Pons (tissue), 1 donor: ENCODE measurements around the gene NRSN2.
"Not testable (repeated sequence)": the region's sequence is repeated elsewhere in the genome, so short reads cannot be mapped to it uniquely, and the experiment has no call there.

Experiments
- DNase-seq: peaks from one replicate; pipeline ENCODE4 v3.0.0-alpha.2; 2016; ENCODE audit warnings: low spot score

Gene NRSN2

DNA sequence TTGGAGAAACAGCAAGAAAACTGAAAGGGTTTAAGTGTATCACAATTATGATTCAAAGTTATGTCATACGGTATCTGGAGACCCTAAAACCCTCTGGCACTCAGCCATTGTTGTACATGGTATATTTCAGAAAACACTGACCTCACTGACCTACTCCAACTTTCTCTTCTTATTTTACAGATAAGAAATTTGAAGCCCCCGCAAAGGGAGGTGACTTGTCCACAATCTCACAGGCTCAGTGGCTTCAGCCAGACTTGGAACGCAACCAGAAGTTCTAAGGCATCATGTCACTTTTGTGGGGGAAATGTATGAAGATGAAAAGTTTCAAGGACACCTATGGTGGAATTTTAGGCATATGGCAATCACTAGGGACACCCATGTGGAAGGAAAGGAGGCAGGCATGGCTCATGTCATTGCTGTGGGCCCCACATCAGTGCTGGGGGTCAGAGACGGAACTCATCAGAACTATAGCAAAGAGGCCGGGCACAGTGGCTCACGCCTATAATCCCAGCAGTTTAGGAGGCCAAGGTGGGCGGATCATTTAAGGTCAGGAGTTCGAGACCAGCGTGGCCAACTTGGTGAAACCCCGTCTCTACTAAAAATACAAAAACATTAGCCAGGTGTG lies 28.5 kb downstream of the NRSN2 start:
- DNase-seq: no peak

GRCh38 chr20:376089-376488 lies 29.2 kb downstream of the NRSN2 start:
- DNase-seq: no peak

- no peak for DNase-seq
Observed at GRCh38 chr20:376750-377149, 29.8 kb downstream of the NRSN2 start.

GRCh38 chr20:377578-377977 lies 30.7 kb downstream of the NRSN2 start:
- not testable (repeated sequence) for DNase-seq

DNA sequence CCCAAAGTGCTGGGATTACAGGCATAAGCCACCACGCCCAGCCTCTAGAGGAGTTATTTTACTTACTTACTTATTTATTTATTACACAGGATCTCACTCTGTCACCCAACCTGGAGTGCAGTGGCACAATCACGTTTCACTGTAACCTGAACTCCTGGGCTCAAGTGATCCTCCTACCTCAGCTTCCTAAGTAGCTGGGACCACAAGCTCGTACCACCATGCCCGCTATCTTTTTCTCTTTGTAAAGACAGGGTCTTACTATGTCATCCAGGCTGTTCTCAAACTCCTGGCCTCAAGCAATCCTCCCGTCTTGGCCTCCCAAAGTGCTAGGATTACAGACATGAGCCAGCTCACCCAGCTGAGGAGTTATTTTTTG lies 32.0 kb downstream of the NRSN2 start:
- DNase-seq: no peak

GRCh38 chr20:380763-381580 lies 34.1 kb downstream of the NRSN2 start:
- DNase-seq: no peak

DNA sequence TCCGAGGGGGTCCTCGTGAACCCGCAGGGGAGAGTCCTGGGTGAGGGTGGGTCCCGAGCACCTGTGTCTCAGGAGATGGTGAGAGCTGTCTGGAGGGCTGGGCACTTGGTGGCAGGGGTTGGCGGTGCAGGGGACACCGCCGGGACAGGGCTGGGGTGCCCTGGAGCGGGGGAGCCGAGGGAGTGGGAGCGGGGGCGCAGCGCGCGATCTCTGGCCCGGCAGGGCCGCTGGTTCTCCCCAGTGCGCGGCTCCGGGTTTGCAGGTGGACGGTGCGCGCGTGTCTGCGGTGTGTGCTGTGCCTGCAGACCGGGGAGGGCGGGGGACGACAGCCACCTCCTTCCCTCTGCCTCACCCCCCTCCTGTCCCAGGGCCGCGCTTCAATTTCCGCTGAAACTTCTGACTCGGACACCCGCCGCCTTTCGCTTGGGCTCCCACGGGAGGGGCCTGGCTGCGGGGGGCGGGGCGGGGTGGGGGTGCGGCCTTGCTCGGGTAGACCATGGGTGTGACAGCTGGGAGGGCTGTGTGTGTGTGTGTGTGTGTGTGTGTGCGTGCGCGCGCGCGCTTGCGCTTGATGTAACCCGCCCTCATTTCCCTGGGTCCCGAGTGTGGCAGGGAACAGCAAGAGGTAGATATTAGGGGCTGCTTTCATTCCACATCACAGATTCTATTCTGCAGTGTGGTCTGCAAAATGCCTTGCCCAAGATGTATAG lies 34.8 kb downstream of the NRSN2 start:
- DNase-seq: no peak

DNA sequence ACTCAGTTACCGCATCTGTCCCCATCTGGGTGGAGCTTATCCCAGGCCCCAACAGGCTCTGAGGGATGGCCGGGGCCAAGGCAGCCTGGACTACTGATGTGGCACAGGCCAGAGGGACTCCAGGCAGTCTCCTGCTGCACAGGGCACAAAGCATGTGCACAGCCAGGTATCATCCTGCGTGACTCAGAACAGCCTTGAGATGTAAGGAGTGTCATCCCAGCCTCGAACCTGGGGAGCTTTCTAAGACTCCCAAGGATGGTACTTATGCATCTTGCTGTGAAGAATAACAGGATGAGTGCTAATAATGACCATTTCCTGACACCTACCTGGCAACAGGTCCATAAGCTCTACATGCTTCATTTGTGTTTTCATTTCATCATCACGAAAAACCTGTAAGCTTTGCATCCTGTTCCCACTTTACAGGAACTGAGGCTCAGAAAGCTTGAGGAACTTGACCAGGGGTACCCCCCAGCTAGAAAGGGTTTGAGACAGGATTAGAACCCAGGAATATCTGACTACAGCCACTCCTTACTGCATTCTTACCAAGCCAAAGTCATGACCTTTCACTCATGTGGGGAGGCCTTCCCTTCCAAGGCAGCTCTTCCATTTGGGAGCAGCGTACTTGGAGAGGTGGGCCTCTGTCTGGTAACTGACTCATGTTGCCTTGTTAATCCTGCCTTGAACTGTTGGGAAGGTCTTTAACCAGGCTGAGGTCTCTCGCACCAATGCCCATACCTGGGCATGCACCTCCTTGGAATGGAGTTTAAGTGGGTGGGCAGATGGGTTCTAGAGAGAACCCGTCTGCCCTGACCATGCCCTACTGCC lies 35.6 kb downstream of the NRSN2 start:
- DNase-seq: no peak

DNA sequence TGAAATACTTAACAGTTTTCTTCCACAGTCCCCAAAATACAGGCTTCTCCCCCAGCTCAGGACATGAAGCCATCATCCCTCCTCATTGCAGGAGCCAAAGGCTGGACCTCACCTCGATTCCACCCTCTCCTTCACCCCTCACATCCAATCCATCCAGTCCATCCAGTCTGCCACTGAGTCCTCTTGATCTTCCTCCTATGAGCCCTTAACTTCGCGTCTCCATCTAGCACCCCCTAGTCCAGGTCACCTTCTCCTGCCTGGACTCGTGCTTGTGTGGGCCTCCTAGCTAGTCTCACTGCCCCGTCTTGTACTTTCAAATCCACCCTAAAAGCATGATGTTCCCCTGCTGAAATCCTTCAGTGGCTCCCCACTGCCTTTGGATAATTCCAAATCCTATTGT lies 37.0 kb downstream of the NRSN2 start:
- DNase-seq: no peak

DNA sequence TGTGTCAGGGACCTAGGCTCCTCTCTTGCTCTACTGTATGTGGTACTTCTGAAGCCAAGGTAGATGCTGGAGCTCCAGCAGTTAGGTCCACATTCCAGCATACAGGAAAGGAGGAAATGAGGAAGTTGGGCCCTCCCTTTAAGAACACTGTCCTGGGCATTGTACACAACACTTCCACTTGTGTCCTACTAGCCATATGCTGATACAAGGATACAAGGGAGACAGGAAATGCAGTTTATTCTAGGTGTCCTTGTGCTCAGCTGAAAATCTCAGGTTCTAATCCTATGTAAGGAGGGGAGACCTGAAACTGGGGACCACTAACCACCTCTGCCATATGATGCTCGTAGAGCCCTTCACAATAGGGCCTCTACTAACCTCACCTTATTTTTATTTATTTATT lies 37.8 kb downstream of the NRSN2 start:
- no peak for DNase-seq

DNA sequence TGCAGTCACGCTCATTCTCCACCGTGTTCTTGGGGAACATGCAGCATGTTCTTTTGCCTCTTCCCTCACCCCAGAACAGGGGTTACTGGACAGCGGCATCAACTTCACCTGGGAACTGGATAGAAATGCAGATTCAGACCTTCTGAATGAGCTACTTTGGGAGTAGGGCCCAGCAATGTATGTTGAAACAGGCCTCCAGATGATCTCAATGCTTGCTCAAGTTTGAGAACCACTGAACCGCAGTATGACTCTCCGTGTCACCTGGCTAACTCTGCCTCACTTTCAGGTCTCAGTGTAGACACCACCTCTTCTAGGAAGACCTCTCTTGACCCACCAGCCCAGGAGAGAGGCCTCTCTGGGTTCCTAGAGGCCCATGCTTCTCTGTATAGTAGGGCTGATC lies 38.5 kb downstream of the NRSN2 start:
- DNase-seq: no peak

GRCh38 chr20:386634-387033 lies 39.7 kb downstream of the NRSN2 start:
- DNase-seq: not testable (repeated sequence)

GRCh38 chr20:387520-387919 lies 40.6 kb downstream of the NRSN2 start:
- DNase-seq: no peak

GRCh38 chr20:388034-388994 lies 41.4 kb downstream of the NRSN2 start:
- no peak for DNase-seq

- no peak for DNase-seq
Observed at GRCh38 chr20:389220-389619, 42.3 kb downstream of the NRSN2 start.

DNA sequence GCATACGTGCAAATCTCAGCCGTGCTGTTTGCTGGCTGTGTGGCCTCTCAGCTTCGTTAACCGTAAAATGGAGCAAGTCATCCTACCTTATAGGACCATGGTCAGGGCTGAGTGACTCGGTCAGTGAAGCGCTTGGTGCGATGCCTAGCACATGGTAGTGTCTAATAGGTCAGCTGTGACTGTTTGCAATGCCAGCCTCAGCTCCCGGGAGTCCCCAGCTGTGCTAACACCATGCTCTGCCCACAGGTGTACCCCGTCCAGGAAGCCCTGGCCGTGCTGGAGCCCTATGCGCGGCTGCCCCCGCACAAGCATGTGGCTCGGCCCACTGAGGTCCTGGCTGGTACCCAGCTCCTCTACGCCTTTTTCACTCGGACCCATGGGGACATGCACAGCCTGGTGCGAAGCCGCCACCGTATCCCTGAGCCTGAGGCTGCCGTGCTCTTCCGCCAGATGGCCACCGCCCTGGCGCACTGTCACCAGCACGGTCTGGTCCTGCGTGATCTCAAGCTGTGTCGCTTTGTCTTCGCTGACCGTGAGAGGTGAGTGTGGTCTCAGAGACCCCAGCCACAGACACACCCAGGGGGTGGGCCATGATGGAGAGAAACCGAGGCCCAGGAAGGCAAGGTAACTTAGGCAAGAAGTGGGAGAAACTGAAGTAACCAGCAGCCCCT lies 44.3 kb downstream of the NRSN2 start:
- no peak for DNase-seq

- DNase-seq: not testable (repeated sequence)
Observed at GRCh38 chr20:393296-393695, 46.4 kb downstream of the NRSN2 start.

- DNase-seq: no peak
Observed at GRCh38 chr20:396252-396618, 49.3 kb downstream of the NRSN2 start.

- DNase-seq: no peak
Observed at GRCh38 chr20:396619-397431, 49.9 kb downstream of the NRSN2 start.
